ENCODE results near the gene UBL3.

- TF ChIP-seq, protein P1, sequence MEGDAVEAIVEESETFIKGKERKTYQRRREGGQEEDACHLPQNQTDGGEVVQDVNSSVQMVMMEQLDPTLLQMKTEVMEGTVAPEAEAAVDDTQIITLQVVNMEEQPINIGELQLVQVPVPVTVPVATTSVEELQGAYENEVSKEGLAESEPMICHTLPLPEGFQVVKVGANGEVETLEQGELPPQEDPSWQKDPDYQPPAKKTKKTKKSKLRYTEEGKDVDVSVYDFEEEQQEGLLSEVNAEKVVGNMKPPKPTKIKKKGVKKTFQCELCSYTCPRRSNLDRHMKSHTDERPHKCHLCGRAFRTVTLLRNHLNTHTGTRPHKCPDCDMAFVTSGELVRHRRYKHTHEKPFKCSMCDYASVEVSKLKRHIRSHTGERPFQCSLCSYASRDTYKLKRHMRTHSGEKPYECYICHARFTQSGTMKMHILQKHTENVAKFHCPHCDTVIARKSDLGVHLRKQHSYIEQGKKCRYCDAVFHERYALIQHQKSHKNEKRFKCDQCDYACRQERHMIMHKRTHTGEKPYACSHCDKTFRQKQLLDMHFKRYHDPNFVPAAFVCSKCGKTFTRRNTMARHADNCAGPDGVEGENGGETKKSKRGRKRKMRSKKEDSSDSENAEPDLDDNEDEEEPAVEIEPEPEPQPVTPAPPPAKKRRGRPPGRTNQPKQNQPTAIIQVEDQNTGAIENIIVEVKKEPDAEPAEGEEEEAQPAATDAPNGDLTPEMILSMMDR (IDR thresholded peaks at IDR 0.05) = no peak
- no peak for TF ChIP-seq POLR2A (IDR thresholded peaks at IDR 0.05)
These were observed 100.3 kb downstream of the UBL3 start for GRCh38 chr13:29750183-29750530.

All from prostate gland (tissue), 2 donors.